ENCODE measurements around the gene ADAP2. TPM values are rescaled to one million over a fixed set of nuclear protein-coding genes. Genes with fewer than 3 reads are reported as not detected.
"Not testable (repeated sequence)": the region's sequence is repeated elsewhere in the genome, so short reads cannot be mapped to it uniquely, and the experiment has no call there.

The ADAP2 gene
- 6.9 TPM in 1 of 2 replicates, not detected in the other for total RNA-seq (2014; rRNA removed; shearing (Covaris generic))

- DNase-seq (ENCODE audit: low read depth) = peak; percentile 12
These were observed at the start of gene ADAP2 for GRCh38 chr17:30921544-30922196. TSS of gene ADAP2 (plus strand) at chr17:30921945. CDS start at chr17:30922015, 70 bp downstream.

GRCh38 chr17:30886187-30886586, 35.6 kb upstream of the ADAP2 start:
- DNase-seq (ENCODE audit: low read depth) = no peak

GRCh38 chr17:30894236-30894635, 27.5 kb upstream of the ADAP2 start:
- no peak for DNase-seq (ENCODE audit: low read depth)

GRCh38 chr17:30897311-30897710, 24.4 kb upstream of the ADAP2 start:
- no peak for DNase-seq (ENCODE audit: low read depth)

GRCh38 chr17:30905742-30906100, 16.0 kb upstream of the ADAP2 start:
- no peak for DNase-seq (ENCODE audit: low read depth)

GRCh38 chr17:30906101-30906911, 15.4 kb upstream of the ADAP2 start, which contains the start of gene TEFM:
TSS of gene TEFM (minus strand) at chr17:30906238. CDS start at chr17:30906198, 40 bp downstream.
- DNase-seq (ENCODE audit: low read depth) = peak; percentile 94

- no peak for DNase-seq (ENCODE audit: low read depth)
These were observed 12.9 kb upstream of the ADAP2 start for GRCh38 chr17:30908717-30909420.

GRCh38 chr17:30910151-30910550, 11.6 kb upstream of the ADAP2 start:
- not testable (repeated sequence) for DNase-seq (ENCODE audit: low read depth)

GRCh38 chr17:30913955-30914354, 7.8 kb upstream of the ADAP2 start:
- no peak for DNase-seq (ENCODE audit: low read depth)

- DNase-seq (ENCODE audit: low read depth) = no peak
These were observed 5.7 kb upstream of the ADAP2 start for GRCh38 chr17:30915833-30916611.

GRCh38 chr17:30917050-30917449, 4.7 kb upstream of the ADAP2 start:
- DNase-seq (ENCODE audit: low read depth) = no peak

- no peak for DNase-seq (ENCODE audit: low read depth)
These were observed 1.5 kb upstream of the ADAP2 start for GRCh38 chr17:30920282-30920681.

- no peak for DNase-seq (ENCODE audit: low read depth)
These were observed 832 bp upstream of the ADAP2 start for GRCh38 chr17:30920683-30921543.

- DNase-seq (ENCODE audit: low read depth) = no peak
These were observed 688 bp downstream of the ADAP2 start for GRCh38 chr17:30922235-30923030.

GRCh38 chr17:30924341-30924740, 2.6 kb downstream of the ADAP2 start:
- DNase-seq (ENCODE audit: low read depth) = no peak

GRCh38 chr17:30926516-30926915, 4.8 kb downstream of the ADAP2 start:
- DNase-seq (ENCODE audit: low read depth) = no peak

GRCh38 chr17:30927756-30928155, 6.0 kb downstream of the ADAP2 start:
- no peak for DNase-seq (ENCODE audit: low read depth)

GRCh38 chr17:30928584-30928983, 6.8 kb downstream of the ADAP2 start:
- no peak for DNase-seq (ENCODE audit: low read depth)

- DNase-seq (ENCODE audit: low read depth) = no peak
These were observed 7.4 kb downstream of the ADAP2 start for GRCh38 chr17:30929081-30929633.

- not testable (repeated sequence) for DNase-seq (ENCODE audit: low read depth)
These were observed 8.1 kb downstream of the ADAP2 start for GRCh38 chr17:30929861-30930260.
